Testis (tissue), 3 donors: ENCODE measurements around the gene ATP6AP2. TPM values are rescaled to one million over a fixed set of nuclear protein-coding genes. Genes with fewer than 3 reads are reported as not detected.
A peak's percentile ranks its signal among the peaks of the same experiment; 100 is the strongest.

Source experiments
- DNase-seq: peaks from one replicate; pipeline ENCODE4 v3.0.0-alpha.2; 2019
- H3K27ac ChIP-seq, 2 donors: fragments of 200-600 bp; sonication (generic); one replicate each; pipeline ENCODE4 v1.5.1; 2019
- H3K27me3 ChIP-seq: fragments of 200-600 bp; sonication (generic); one replicate; pipeline ENCODE4 v1.5.1; 2019
- H3K36me3 ChIP-seq: fragments of 200-600 bp; sonication (generic); one replicate; pipeline ENCODE4 v1.5.1; 2017; ENCODE audit warnings: low read depth; ENCODE audit errors: missing control alignments
- H3K4me1 ChIP-seq: fragments of 200-600 bp; sonication (generic); one replicate; pipeline ENCODE4 v1.5.1; 2019
- H3K4me3 ChIP-seq, 2 donors: fragments of 200-600 bp; sonication (generic); one replicate each; pipeline ENCODE4 v1.5.1; 2017 to 2019
- H3K9me3 ChIP-seq: fragments of 200-600 bp; sonication (generic); one replicate; pipeline ENCODE4 v1.5.1; 2017
- POLR2A ChIP-seq: fragments of 450-650 bp; IDR thresholded peaks from one replicate; pipeline ENCODE4 v1.6.1; 2017; ENCODE audit warnings: antibody characterized with exemption, mild to moderate bottlenecking, moderate library complexity
- WGBS, 2 donors: methylation state at CpG; one replicate each; pipeline ENCODE4 v1.1.5; 2018; 5-methylcytosine and 5-hydroxymethylcytosine counted together
- intact Hi-C: fragments of 100-400 bp; cut with DNase I; formaldehyde crosslinking; loops from one replicate; pipeline ENCODE4 v1.15.1; 2023; ENCODE audit warnings: low total_unique reads
- polyA plus RNA-seq: library from polyadenylated mRNA; stranded (reverse); fragments of 350-450 nt; fragmentation: Illumina TruSeq; extraction: RNeasy Lipid Tissue Mini Kit (QIAGEN cat#74804); gene quantifications from one replicate; pipeline ENCODE4 v1.2.3, GENCODE V29; 2014; ENCODE audit warnings: low read depth, low replicate concordance; ENCODE audit not compliant: insufficient read depth
- total RNA-seq, 2 donors: library from RNA; depleted of rRNA; stranded (reverse); fragments of >200 nt; gene quantifications; one replicate each; pipeline ENCODE4 v1.2.3, GENCODE V29; 2016
- TF ChIP-seq, protein P1 (sequence below), 3 experiments: fragments of 450-650 bp in 2 of 3; fragments of 200-600 bp in 1 of 3; sonication (generic) in 1 of 3; IDR thresholded peaks; one replicate each; pipeline ENCODE4 v1.5.1; 2016 to 2019; ENCODE audit warnings: antibody characterized with exemption in 3 of 3, mild to moderate bottlenecking in 2 of 3, moderate library complexity in 1 of 3

ATP6AP2 gene
- total and polyA plus RNA-seq, 3 donors from 2014 or later, result 72.4 to 79.2 (median 76.4) TPM

- peak overlapping the region; percentile 68 to 78 for H3K4me3 ChIP-seq
- intact Hi-C loops, result no loop called here
- H3K4me1 ChIP-seq, result no peaks in the 10 kb centered on the region
- no peaks in the 10 kb centered on the region for H3K36me3 ChIP-seq
- TF ChIP-seq POLR2A, result no peak
- no peaks in the 10 kb centered on the region for H3K9me3 ChIP-seq
- H3K27me3 ChIP-seq, result no peaks in the 10 kb centered on the region
- H3K27ac ChIP-seq, result peak overlapping the region; percentile 39 to 71
- no peak for DNase-seq
- WGBS, 2 donors, result 0 to 2% methylated on average over 7 to 29 of the region's 33 CpGs
These were observed 65.9 kb downstream of the ATP6AP2 start for GRCh38 chrX:40646489-40647306.

DNA sequence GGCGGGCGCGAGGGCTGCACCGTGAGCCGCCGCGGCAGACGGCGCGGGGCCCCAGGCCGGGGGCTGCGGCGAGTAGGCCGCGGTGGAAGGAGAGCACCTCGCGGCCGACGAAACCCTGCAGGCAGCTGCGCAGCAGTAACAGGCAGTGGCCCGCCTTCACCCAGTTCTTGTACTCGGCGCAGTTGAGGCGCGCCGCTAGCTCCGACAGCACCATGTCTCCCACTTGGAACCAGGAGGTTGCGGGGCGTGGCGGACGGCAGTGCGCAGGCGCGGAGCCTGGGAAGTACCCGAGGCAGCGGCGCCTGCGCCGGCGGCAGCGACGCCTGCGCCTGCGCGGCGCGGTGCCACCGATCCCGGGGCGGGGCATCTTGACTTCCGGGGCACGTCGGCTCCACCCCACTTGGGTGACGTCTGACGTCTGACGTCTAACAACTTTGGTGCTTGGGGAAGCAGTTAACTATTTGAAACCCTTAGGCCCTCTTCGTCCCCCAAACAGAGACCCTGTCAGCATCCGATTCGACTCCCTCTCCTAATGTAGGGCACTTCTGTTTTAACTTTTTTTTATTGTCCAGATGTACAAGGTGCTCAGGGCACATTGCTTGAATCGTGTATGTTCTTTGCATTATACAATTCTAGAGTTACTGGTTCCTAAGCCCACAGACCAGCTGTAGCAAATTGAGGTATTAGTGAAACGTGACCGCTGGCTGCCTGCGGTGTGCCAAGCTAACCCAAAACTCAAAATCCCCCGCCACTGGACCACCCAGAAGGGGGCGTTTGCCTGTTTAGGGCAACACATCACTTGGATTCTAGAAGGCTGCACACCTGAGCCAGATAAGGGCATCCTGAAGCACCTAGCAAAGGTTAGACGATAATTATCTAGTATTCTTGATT lies 66.8 kb downstream of the ATP6AP2 start, which contains the start of gene CXorf38:
Gene CXorf38 (minus strand): TSS at position 255 of the 891 bp plus-strand sequence. CDS start 41 bp downstream, at position 214.
- 2 to 4% methylated on average over 11 to 33 of the region's 66 CpGs for WGBS, 2 donors
- peak within 1 kb of the TSS; percentile 39 to 71 for H3K27ac ChIP-seq
- no peaks in the 10 kb centered on the region for H3K36me3 ChIP-seq
- TF ChIP-seq, protein P1, sequence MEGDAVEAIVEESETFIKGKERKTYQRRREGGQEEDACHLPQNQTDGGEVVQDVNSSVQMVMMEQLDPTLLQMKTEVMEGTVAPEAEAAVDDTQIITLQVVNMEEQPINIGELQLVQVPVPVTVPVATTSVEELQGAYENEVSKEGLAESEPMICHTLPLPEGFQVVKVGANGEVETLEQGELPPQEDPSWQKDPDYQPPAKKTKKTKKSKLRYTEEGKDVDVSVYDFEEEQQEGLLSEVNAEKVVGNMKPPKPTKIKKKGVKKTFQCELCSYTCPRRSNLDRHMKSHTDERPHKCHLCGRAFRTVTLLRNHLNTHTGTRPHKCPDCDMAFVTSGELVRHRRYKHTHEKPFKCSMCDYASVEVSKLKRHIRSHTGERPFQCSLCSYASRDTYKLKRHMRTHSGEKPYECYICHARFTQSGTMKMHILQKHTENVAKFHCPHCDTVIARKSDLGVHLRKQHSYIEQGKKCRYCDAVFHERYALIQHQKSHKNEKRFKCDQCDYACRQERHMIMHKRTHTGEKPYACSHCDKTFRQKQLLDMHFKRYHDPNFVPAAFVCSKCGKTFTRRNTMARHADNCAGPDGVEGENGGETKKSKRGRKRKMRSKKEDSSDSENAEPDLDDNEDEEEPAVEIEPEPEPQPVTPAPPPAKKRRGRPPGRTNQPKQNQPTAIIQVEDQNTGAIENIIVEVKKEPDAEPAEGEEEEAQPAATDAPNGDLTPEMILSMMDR (IDR thresholded peaks at IDR 0.05), result no peak
- TF ChIP-seq POLR2A, result no peak
- intact Hi-C loops, result no loop called here
- H3K27me3 ChIP-seq, result no peaks in the 10 kb centered on the region
- H3K4me1 ChIP-seq, result no peaks in the 10 kb centered on the region
- peak within 1 kb of the TSS; percentile 68 to 78 for H3K4me3 ChIP-seq
- H3K9me3 ChIP-seq, result no peaks in the 10 kb centered on the region
- DNase-seq, result peak; percentile 89

GRCh38 chrX:40651620-40652223 lies 71.0 kb downstream of the ATP6AP2 start:
- H3K4me3 ChIP-seq, result no peak overlapping the region
- H3K27me3 ChIP-seq, result no peaks in the 10 kb centered on the region
- TF ChIP-seq POLR2A, result no peak
- TF ChIP-seq, protein P1 (IDR thresholded peaks at IDR 0.05), result peak; percentile 69 to 71 (median 70)
- WGBS, 2 donors, result 19 to 28% methylated on average over 3 of the region's 3 CpGs
- intact Hi-C loops, result no loop called here
- peak; percentile 78 for DNase-seq
- H3K36me3 ChIP-seq, result no peaks in the 10 kb centered on the region
- no peak overlapping the region for H3K27ac ChIP-seq
- H3K9me3 ChIP-seq, result no peaks in the 10 kb centered on the region
- no peaks in the 10 kb centered on the region for H3K4me1 ChIP-seq

- intact Hi-C loops, result no loop called here
- WGBS, 2 donors, result 83 to 85% methylated on average over 1 of the region's 1 CpG
- Histone ChIP-seq H3K27ac (no peak overlapping the region), H3K4me1 (no peaks in the 10 kb centered on the region), H3K4me3 (no peak overlapping the region), H3K9me3 (no peaks in the 10 kb centered on the region), H3K27me3 (no peaks in the 10 kb centered on the region), H3K36me3 (no peaks in the 10 kb centered on the region)
- TF ChIP-seq, protein P1 (IDR thresholded peaks at IDR 0.05), result no peak
- no peak for DNase-seq
These were observed 71.9 kb downstream of the ATP6AP2 start for GRCh38 chrX:40652664-40653063.

- no peaks in the 10 kb centered on the region for H3K27me3 ChIP-seq
- H3K4me1 ChIP-seq, result no peaks in the 10 kb centered on the region
- no peaks in the 10 kb centered on the region for H3K36me3 ChIP-seq
- WGBS, 2 donors, result 57 to 69% methylated on average over 2 of the region's 2 CpGs
- H3K4me3 ChIP-seq, result no peak overlapping the region
- H3K27ac ChIP-seq, result no peak overlapping the region
- TF ChIP-seq, protein P1 (IDR thresholded peaks at IDR 0.05), result no peak
- TF ChIP-seq POLR2A, result no peak
- DNase-seq, result no peak
- no peaks in the 10 kb centered on the region for H3K9me3 ChIP-seq
- intact Hi-C loops, result no loop called here
These were observed 72.8 kb downstream of the ATP6AP2 start for GRCh38 chrX:40653535-40653934.
